ENCODE measurements around the gene HSPG2.

The HSPG2 gene

GRCh38 chr1:21930629-21931170 is 6.4 kb downstream of the HSPG2 start:
- Histone ChIP-seq H3K9me3 (ENCODE audit: insufficient read depth, low read length) (no peaks in the 10 kb centered on the region), H3K9ac (ENCODE audit: low read length) (no peak overlapping the region), H4K20me1 (ENCODE audit: low read depth, low read length) (no peaks in the 10 kb centered on the region), H2AFZ (ENCODE audit: low read depth, low read length, severe bottlenecking) (no peak overlapping the region), H3F3A (ENCODE audit: insufficient read depth) (no peaks in the 10 kb centered on the region), H3K27me3 (ENCODE audit: low read length) (no peaks in the 10 kb centered on the region), H3K27ac (ENCODE audit: low read depth, low read length) (no peak overlapping the region), H3K79me2 (ENCODE audit: insufficient read depth, low read length) (no peaks in the 10 kb centered on the region), H3K4me2 (ENCODE audit: low read depth, low read length, poor library complexity, severe bottlenecking) (no peak overlapping the region), H3K36me3 (ENCODE audit: low read length) (no peaks in the 10 kb centered on the region), H3K9me2 (replicated peaks; ENCODE audit: insufficient read depth, low read length) (no peaks in the 10 kb centered on the region), H3K4me3 (ENCODE audit: insufficient read depth, low read length, poor library complexity, severe bottlenecking) (no peak overlapping the region)
- no peak for TF ChIP-seq CTCF (IDR thresholded peaks at IDR 0.05; ENCODE audit: insufficient read depth, low read length, poor library complexity, severe bottlenecking)
- no peak for TF ChIP-seq EZH2phosphoT487 (conservative IDR thresholded peaks at IDR 0.05; ENCODE audit: low read length)

- no peaks in the 10 kb centered on the region for H3K9me3 ChIP-seq (ENCODE audit: insufficient read depth, low read length)
These were observed 7.0 kb downstream of the HSPG2 start for GRCh38 chr1:21930080-21930571.

GRCh38 chr1:21927533-21928237 is 9.4 kb downstream of the HSPG2 start:
- TF ChIP-seq EZH2phosphoT487 (conservative IDR thresholded peaks at IDR 0.05; ENCODE audit: low read length) (no peak), CTCF (IDR thresholded peaks at IDR 0.05; ENCODE audit: insufficient read depth, low read length, poor library complexity, severe bottlenecking) (no peak)
- Histone ChIP-seq H3K9ac (ENCODE audit: low read length) (no peak overlapping the region), H2AFZ (ENCODE audit: low read depth, low read length, severe bottlenecking) (no peak overlapping the region), H3K27me3 (ENCODE audit: low read length) (no peaks in the 10 kb centered on the region), H4K20me1 (ENCODE audit: low read depth, low read length) (no peaks in the 10 kb centered on the region), H3K4me3 (ENCODE audit: insufficient read depth, low read length, poor library complexity, severe bottlenecking) (no peak overlapping the region), H3F3A (ENCODE audit: insufficient read depth) (no peaks in the 10 kb centered on the region), H3K9me2 (replicated peaks; ENCODE audit: insufficient read depth, low read length) (no peaks in the 10 kb centered on the region), H3K79me2 (ENCODE audit: insufficient read depth, low read length) (no peaks in the 10 kb centered on the region), H3K4me2 (ENCODE audit: low read depth, low read length, poor library complexity, severe bottlenecking) (no peak overlapping the region), H3K9me3 (ENCODE audit: insufficient read depth, low read length) (no peaks in the 10 kb centered on the region), H3K36me3 (ENCODE audit: low read length) (no peaks in the 10 kb centered on the region), H3K27ac (ENCODE audit: low read depth, low read length) (no peak overlapping the region)

More at GRCh38 chr1:21930080-21930571, 7.0 kb downstream of the HSPG2 start:
- no peak overlapping the region for H3K9ac ChIP-seq (ENCODE audit: low read length)
- no peak for TF ChIP-seq CTCF (IDR thresholded peaks at IDR 0.05; ENCODE audit: insufficient read depth, low read length, poor library complexity, severe bottlenecking)
- no peak for TF ChIP-seq EZH2phosphoT487 (conservative IDR thresholded peaks at IDR 0.05; ENCODE audit: low read length)
- no peaks in the 10 kb centered on the region for H4K20me1 ChIP-seq (ENCODE audit: low read depth, low read length)
- no peaks in the 10 kb centered on the region for H3K9me2 ChIP-seq (replicated peaks; ENCODE audit: insufficient read depth, low read length)
- no peaks in the 10 kb centered on the region for H3K79me2 ChIP-seq (ENCODE audit: insufficient read depth, low read length)
- no peaks in the 10 kb centered on the region for H3K27me3 ChIP-seq (ENCODE audit: low read length)
- H3K27ac ChIP-seq (ENCODE audit: low read depth, low read length): no peak overlapping the region
- no peaks in the 10 kb centered on the region for H3K36me3 ChIP-seq (ENCODE audit: low read length)
- H3F3A ChIP-seq (ENCODE audit: insufficient read depth): no peaks in the 10 kb centered on the region
- H2AFZ ChIP-seq (ENCODE audit: low read depth, low read length, severe bottlenecking): no peak overlapping the region
- H3K4me3 ChIP-seq (ENCODE audit: insufficient read depth, low read length, poor library complexity, severe bottlenecking): no peak overlapping the region
- no peak overlapping the region for H3K4me2 ChIP-seq (ENCODE audit: low read depth, low read length, poor library complexity, severe bottlenecking)

All from SU-DHL-6 (cell line).